Measurements from ENCODE around the gene BCL7C. TPM values are rescaled to one million over a fixed set of nuclear protein-coding genes. Genes with fewer than 3 reads are reported as not detected.
"Not testable (repeated sequence)": the region's sequence is repeated elsewhere in the genome, so short reads cannot be mapped to it uniquely, and the experiment has no call there.

BCL7C gene
- total and polyA plus RNA-seq, 12 donors, result 24.2 to 68.8 (median 27.5) TPM

GRCh38 chr16:30870904-30871303, 23.0 kb downstream of the BCL7C start:
- intact Hi-C loops (cut with DNase I), result loop anchor here in 1 of 10 donors (10.0 kb wide), 1 partner anchor 66 kb away; no protein-coding TSS in a partner anchor
- ATAC-seq (no peak), DNase-seq (no peak)
- no peak overlapping the region for H3K4me3 ChIP-seq
- H3K9me3 ChIP-seq, result no peaks in the 10 kb centered on the region
- H3K4me1 ChIP-seq, result peaks cover 0 to 18% (median 10%) of the 10 kb centered on the region in 9 donors
- H3K36me3 ChIP-seq, result peaks cover 0 to 25% (median 0%) of the 10 kb centered on the region in 9 donors
- no peak for TF ChIP-seq CTCF (IDR thresholded peaks at IDR 0.05)
- 90 to 91% methylated on average over 6 of the region's 6 CpGs for WGBS, 2 donors
- no peak overlapping the region for H3K27ac ChIP-seq
- no peaks in the 10 kb centered on the region for H3K27me3 ChIP-seq

GRCh38 chr16:30867747-30868146, 26.1 kb downstream of the BCL7C start:
- peaks cover 0 to 21% (median 0%) of the 10 kb centered on the region in 9 donors for H3K36me3 ChIP-seq
- no peak overlapping the region for H3K4me3 ChIP-seq
- H3K27ac ChIP-seq, result no peak overlapping the region
- no peak for TF ChIP-seq CTCF (IDR thresholded peaks at IDR 0.05)
- ATAC-seq (no peak), DNase-seq (no peak)
- no peaks in the 10 kb centered on the region for H3K27me3 ChIP-seq
- peaks cover 0 to 1% (median 0%) of the 10 kb centered on the region in 9 donors for H3K4me1 ChIP-seq
- intact Hi-C loops (cut with DNase I), result no loop called here
- 94 to 96% methylated on average over 5 of the region's 5 CpGs for WGBS, 2 donors
- no peaks in the 10 kb centered on the region for H3K9me3 ChIP-seq

- Histone ChIP-seq H3K4me1 (no peaks in the 10 kb centered on the region), H3K4me3 (no peak overlapping the region), H3K9me3 (no peaks in the 10 kb centered on the region), H3K36me3 (peaks cover 0 to 6% (median 0%) of the 10 kb centered on the region in 9 donors), H3K27me3 (no peaks in the 10 kb centered on the region), H3K27ac (no peak overlapping the region)
- WGBS, 2 donors, result 80% methylated on average over 6 of the region's 6 CpGs
- no peak for DNase-seq
- no peak for ATAC-seq
- intact Hi-C loops (cut with DNase I), result no loop called here
- TF ChIP-seq CTCF (IDR thresholded peaks at IDR 0.05), result no peak
These were observed 27.8 kb downstream of the BCL7C start for GRCh38 chr16:30866031-30866430.

DNA sequence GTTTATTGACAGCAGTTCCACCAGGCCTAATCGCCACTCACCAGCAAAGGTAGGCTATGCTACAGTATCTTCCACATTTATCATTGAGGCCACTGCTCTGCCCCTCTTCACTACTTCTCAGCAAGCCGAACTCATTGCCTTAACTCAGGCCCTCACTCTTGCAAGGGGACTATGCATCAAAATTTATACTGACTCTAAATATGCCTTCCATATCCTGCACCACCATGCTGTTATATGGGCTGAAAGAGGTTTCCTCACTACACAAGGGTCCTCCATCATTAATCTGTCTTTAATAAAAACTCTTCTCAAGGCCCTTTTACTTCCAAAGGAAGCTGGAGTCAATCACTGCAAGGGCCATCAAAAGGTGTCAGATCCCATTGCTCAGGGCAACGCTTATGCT, 30.7 kb downstream of the BCL7C start:
- DNase-seq; ATAC-seq; H3K9me3 ChIP-seq; H3K4me1 ChIP-seq; intact Hi-C loops (cut with DNase I); H3K27ac ChIP-seq; H3K27me3 ChIP-seq; H3K36me3 ChIP-seq; H3K4me3 ChIP-seq: not testable (repeated sequence)
- WGBS, 2 donors, result 80 to 94% methylated on average over 3 of the region's 3 CpGs

DNA sequence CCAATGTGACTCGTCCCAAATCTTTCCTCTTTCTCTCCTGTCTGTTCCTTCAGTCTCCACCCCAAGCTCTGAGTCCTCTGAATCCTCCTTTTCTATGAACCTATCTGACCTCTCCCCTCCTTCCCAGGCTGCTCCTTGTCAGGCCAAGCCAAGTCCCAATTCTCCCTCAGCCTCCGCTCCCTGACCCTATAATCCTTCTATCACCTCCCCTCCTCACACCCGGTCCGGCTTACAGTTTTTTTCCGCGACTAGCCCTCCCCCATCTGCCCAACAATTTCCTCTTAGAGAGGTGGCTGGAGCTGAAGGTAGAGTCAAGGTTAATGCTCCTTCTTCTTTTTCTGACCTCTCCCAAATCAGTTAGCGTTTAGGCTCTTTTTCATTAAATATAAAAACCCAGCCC, 33.1 kb downstream of the BCL7C start:
- H3K27me3 ChIP-seq; DNase-seq; intact Hi-C loops (cut with DNase I); ATAC-seq; H3K4me3 ChIP-seq; H3K27ac ChIP-seq; H3K36me3 ChIP-seq; H3K9me3 ChIP-seq; H3K4me1 ChIP-seq: not testable (repeated sequence)
- 86 to 90% methylated on average over 7 of the region's 7 CpGs for WGBS, 2 donors
